Measurements from ENCODE around the gene RBM23.

The RBM23 gene

DNA sequence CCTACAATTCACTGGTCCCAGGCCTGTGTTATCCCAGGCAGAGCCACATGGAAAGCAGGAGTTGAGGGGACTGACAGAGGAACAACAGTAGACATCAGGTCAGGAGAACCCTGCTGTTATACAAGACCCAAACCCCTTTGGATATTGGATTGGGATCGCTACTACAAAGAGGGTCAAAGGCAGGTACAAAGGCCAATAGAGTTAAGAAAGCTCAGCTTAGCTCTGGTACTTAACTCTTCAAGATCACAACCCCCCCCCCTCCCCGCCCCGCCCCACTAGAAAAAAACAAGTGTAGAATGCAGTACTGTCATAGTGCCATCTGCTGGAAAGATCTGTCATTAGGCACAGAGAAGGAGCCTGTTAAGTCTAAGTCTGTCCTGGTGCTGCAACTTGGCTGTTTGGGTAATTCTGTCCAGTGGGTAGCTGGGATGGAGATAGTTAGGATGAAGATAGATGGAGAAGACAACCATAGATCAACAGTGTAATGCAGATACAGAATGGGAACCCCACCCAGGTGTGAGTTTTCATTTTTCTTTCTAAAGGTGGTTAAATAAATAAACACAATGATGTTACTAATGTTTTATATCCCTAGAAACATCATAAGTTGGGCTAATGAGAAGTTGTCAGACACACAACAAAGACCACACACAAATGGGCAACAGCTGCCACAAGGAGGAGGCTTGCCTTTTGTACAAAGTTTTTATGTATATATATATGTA is 18.7 kb downstream of the RBM23 start:
- H3K27ac ChIP-seq (ENCODE audit: insufficient read depth, low read depth, low read length, poor library complexity, severe bottlenecking), result peak overlapping the region; percentile 26
- H3K4me3 ChIP-seq (ENCODE audit: insufficient read depth, low read depth, low read length), result no peak overlapping the region
- peaks cover 42% of the 10 kb centered on the region for H3K36me3 ChIP-seq (ENCODE audit: control insufficient read depth, insufficient read depth, low read length)
- no peaks in the 10 kb centered on the region for H3K9me3 ChIP-seq (ENCODE audit: control insufficient read depth, low read length)
- no peaks in the 10 kb centered on the region for H3K27me3 ChIP-seq (ENCODE audit: control insufficient read depth, insufficient read depth, low read length, poor library complexity, severe bottlenecking)
- 0 to 16% methylated on average over 2 to 3 of the region's 3 CpGs for WGBS, 2 experiments
- no peaks in the 10 kb centered on the region for H3K4me1 ChIP-seq (ENCODE audit: control insufficient read depth, insufficient read depth, low read length)

DNA sequence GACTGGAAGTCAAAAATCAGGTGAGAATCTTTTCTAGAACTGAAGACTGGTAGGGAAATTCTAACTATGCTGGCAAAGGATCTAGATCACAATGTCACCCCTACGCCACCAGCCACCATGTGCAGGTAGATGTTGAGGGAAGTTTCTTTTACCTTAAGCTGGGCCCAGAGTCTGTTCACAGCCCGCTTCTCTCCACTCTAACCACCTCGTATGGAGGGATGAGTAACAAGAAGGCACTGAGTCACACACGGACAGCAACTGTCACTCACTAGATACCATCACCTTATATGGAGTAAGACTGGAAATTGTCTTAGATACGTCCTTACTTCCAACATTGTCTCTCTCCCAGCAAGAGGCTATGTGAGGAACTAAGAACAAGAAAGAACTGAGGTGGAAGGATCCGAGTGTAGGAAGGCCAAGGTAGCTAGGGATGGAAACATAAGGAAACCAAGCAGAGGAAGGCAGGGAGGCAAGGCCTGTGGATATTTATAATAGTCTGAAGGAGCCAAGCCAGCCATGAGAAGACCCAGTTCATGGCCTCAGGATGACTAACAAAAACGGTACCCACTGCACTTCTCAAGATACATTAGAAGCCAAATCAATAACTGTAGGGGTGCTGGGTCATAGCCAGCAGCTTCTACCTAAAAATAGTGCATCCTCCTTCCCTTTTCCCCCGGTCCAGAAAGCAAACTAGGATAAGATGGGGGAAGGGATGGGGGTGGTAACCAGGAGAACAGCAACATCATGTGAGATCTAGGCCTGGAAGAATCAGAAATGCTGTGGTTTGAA is 20.5 kb downstream of the RBM23 start:
- H3K27ac ChIP-seq (ENCODE audit: insufficient read depth, low read depth, low read length, poor library complexity, severe bottlenecking), result no peak overlapping the region
- WGBS, 2 experiments, result 84 to 86% methylated on average over 7 to 8 of the region's 8 CpGs

DNA sequence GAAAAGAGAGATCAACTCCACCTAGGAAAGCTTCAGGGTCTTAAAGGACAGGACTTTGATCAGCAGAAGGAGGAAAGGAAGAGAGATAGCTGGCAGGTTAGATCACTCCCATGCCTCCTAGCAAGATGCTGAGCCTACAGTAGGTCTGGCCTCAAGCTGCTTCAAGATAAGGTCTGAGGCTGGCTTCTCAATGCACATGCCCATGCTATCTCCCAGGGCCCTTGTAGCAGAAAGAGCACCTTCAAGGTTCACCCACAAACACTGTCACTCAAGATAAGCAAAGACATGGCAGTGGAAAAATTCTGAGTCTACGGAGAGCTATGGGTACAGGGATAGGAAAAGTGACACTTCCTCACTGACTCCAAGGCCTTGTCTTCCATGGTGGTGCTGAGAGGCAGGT is 21.6 kb downstream of the RBM23 start:
- Histone ChIP-seq H3K4me1 (ENCODE audit: control insufficient read depth, insufficient read depth, low read length) (no peaks in the 10 kb centered on the region), H3K4me3 (ENCODE audit: insufficient read depth, low read depth, low read length) (no peak overlapping the region), H3K27ac (ENCODE audit: insufficient read depth, low read depth, low read length, poor library complexity, severe bottlenecking) (no peak overlapping the region), H3K36me3 (ENCODE audit: control insufficient read depth, insufficient read depth, low read length) (peaks cover 17% of the 10 kb centered on the region), H3K27me3 (ENCODE audit: control insufficient read depth, insufficient read depth, low read length, poor library complexity, severe bottlenecking) (no peaks in the 10 kb centered on the region), H3K9me3 (ENCODE audit: control insufficient read depth, low read length) (no peaks in the 10 kb centered on the region)
- WGBS, 2 experiments, result 90 to 96% methylated on average over 1 of the region's 1 CpG

More for the DNA sequence above, 20.5 kb downstream of the RBM23 start:
- no peaks in the 10 kb centered on the region for H3K4me1 ChIP-seq (ENCODE audit: control insufficient read depth, insufficient read depth, low read length)
- no peak overlapping the region for H3K4me3 ChIP-seq (ENCODE audit: insufficient read depth, low read depth, low read length)
- H3K36me3 ChIP-seq (ENCODE audit: control insufficient read depth, insufficient read depth, low read length), result peaks cover 25% of the 10 kb centered on the region
- no peaks in the 10 kb centered on the region for H3K9me3 ChIP-seq (ENCODE audit: control insufficient read depth, low read length)
- H3K27me3 ChIP-seq (ENCODE audit: control insufficient read depth, insufficient read depth, low read length, poor library complexity, severe bottlenecking), result no peaks in the 10 kb centered on the region

DNA sequence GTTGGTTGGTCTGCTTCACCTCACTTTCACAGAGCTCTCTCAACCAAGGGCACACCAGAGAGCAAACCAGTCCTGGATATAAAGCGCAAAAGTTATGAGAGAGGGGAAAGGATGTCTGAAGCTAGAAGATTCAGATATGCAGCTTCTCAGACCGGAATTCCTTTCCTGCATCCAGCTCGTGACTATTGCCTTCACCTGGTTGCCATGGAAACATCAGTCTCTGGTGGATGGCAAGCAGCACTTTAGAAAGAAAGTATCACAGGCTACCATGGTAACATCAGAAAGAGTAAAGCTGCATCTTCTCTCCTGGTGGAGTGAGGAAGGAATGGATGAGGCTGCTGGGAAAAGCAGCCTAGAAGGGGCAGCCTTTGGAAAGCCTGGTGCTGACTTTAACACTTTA is 22.2 kb downstream of the RBM23 start:
- no peaks in the 10 kb centered on the region for H3K27me3 ChIP-seq (ENCODE audit: control insufficient read depth, insufficient read depth, low read length, poor library complexity, severe bottlenecking)
- H3K27ac ChIP-seq (ENCODE audit: insufficient read depth, low read depth, low read length, poor library complexity, severe bottlenecking), result no peak overlapping the region
- H3K4me1 ChIP-seq (ENCODE audit: control insufficient read depth, insufficient read depth, low read length), result no peaks in the 10 kb centered on the region
- no peaks in the 10 kb centered on the region for H3K9me3 ChIP-seq (ENCODE audit: control insufficient read depth, low read length)
- peaks cover 11% of the 10 kb centered on the region for H3K36me3 ChIP-seq (ENCODE audit: control insufficient read depth, insufficient read depth, low read length)
- WGBS, 2 experiments, result 84 to 87% methylated on average over 3 of the region's 3 CpGs
- H3K4me3 ChIP-seq (ENCODE audit: insufficient read depth, low read depth, low read length), result no peak overlapping the region

DNA sequence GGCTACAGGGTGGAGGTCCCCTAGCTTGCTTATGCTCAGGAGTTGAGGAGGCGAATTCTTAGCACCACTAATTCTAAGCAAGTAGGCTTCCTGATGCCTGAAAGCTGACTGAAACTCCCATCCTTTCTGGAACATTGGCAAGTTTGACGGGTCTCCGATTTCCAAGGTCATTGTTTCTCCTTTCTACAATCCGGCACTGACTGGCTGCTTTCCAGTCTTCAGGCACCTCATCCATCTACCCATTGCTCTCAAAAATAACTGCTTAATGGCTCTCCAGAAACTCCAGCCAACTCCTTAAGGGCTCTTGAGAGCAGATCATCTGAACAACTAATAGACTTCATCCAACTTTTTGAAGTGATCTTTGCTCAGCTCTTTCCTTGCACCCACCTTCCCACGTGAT is 22.6 kb downstream of the RBM23 start:
- Histone ChIP-seq H3K4me3 (ENCODE audit: insufficient read depth, low read depth, low read length) (no peak overlapping the region), H3K4me1 (ENCODE audit: control insufficient read depth, insufficient read depth, low read length) (no peaks in the 10 kb centered on the region), H3K27me3 (ENCODE audit: control insufficient read depth, insufficient read depth, low read length, poor library complexity, severe bottlenecking) (no peaks in the 10 kb centered on the region), H3K36me3 (ENCODE audit: control insufficient read depth, insufficient read depth, low read length) (peaks cover 7% of the 10 kb centered on the region), H3K9me3 (ENCODE audit: control insufficient read depth, low read length) (no peaks in the 10 kb centered on the region), H3K27ac (ENCODE audit: insufficient read depth, low read depth, low read length, poor library complexity, severe bottlenecking) (no peak overlapping the region)
- WGBS, 2 experiments, result 89 to 91% methylated on average over 5 of the region's 5 CpGs

DNA sequence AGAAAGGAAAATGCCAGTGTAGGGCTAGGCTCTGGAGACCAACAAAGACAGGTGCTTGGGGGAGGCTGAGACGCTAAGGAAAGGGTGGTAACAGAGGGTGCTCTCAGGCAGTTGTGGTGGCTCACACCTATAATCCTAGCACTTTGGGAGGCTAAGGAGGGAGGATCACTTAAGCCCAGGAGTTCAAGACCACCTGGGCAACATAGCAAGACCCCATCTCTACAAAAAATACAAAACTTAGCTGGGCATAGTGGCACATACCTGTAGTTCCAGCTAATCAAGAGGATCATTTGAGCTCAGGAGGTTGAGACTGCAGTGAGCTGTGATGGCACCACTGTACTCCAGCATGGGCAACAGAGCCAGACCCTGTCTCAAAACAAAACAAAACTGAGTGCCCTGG is 23.5 kb downstream of the RBM23 start:
- 88 to 100% methylated on average over 1 of the region's 1 CpG for WGBS, 2 experiments

DNA sequence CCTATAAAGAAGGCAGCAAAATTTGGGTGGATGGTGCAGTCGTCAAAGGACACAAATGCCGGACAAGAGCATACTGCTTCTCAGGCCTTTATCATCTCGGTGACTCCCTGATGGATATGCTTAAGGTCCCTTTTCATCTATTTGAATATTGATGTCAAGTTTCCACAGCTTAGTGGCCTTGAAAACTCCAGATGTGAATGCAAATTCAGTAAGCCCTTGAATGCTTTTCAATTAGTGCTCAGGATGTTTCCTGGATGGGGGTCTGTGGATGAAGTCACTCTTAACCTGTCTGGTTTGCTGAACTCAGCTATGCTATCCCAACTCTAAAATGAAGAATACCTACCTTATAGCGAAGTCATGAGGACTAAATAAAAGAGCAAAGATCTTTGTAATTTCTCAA is 25.2 kb downstream of the RBM23 start:
- Histone ChIP-seq H3K27ac (ENCODE audit: insufficient read depth, low read depth, low read length, poor library complexity, severe bottlenecking) (no peak overlapping the region), H3K4me1 (ENCODE audit: control insufficient read depth, insufficient read depth, low read length) (no peaks in the 10 kb centered on the region), H3K9me3 (ENCODE audit: control insufficient read depth, low read length) (no peaks in the 10 kb centered on the region), H3K4me3 (ENCODE audit: insufficient read depth, low read depth, low read length) (no peak overlapping the region), H3K27me3 (ENCODE audit: control insufficient read depth, insufficient read depth, low read length, poor library complexity, severe bottlenecking) (no peaks in the 10 kb centered on the region), H3K36me3 (ENCODE audit: control insufficient read depth, insufficient read depth, low read length) (no peaks in the 10 kb centered on the region)
- 88 to 97% methylated on average over 4 of the region's 4 CpGs for WGBS, 2 experiments

More for the DNA sequence above, 23.5 kb downstream of the RBM23 start:
- Histone ChIP-seq H3K9me3 (ENCODE audit: control insufficient read depth, low read length) (no peaks in the 10 kb centered on the region), H3K36me3 (ENCODE audit: control insufficient read depth, insufficient read depth, low read length) (no peaks in the 10 kb centered on the region), H3K4me3 (ENCODE audit: insufficient read depth, low read depth, low read length) (no peak overlapping the region), H3K27ac (ENCODE audit: insufficient read depth, low read depth, low read length, poor library complexity, severe bottlenecking) (no peak overlapping the region), H3K27me3 (ENCODE audit: control insufficient read depth, insufficient read depth, low read length, poor library complexity, severe bottlenecking) (no peaks in the 10 kb centered on the region), H3K4me1 (ENCODE audit: control insufficient read depth, insufficient read depth, low read length) (no peaks in the 10 kb centered on the region)

DNA sequence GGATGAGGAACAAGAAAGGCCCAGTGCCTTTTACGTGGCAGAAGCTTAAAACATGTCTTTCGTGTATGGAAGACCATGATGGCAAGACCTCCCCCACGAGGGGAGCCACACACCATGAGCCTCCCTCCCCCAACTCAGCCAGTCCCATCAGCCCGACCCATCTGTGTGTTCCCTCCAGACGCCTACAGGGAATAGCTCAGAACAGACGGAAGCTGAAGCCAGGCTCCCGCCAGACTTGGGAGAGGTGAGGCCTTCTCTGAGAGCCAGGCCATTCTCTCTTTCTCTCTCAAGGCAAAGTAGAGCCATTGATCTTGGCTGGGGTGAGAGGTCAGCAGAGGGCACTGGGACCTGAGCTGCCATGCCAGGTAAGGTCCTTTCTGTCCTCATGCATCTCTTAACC is 26.5 kb downstream of the RBM23 start:
- Histone ChIP-seq H3K27me3 (ENCODE audit: control insufficient read depth, insufficient read depth, low read length, poor library complexity, severe bottlenecking) (no peaks in the 10 kb centered on the region), H3K4me1 (ENCODE audit: control insufficient read depth, insufficient read depth, low read length) (peaks cover 5% of the 10 kb centered on the region), H3K27ac (ENCODE audit: insufficient read depth, low read depth, low read length, poor library complexity, severe bottlenecking) (no peak overlapping the region), H3K9me3 (ENCODE audit: control insufficient read depth, low read length) (no peaks in the 10 kb centered on the region), H3K36me3 (ENCODE audit: control insufficient read depth, insufficient read depth, low read length) (no peaks in the 10 kb centered on the region), H3K4me3 (ENCODE audit: insufficient read depth, low read depth, low read length) (no peak overlapping the region)
- 82 to 83% methylated on average over 7 of the region's 7 CpGs for WGBS, 2 experiments

DNA sequence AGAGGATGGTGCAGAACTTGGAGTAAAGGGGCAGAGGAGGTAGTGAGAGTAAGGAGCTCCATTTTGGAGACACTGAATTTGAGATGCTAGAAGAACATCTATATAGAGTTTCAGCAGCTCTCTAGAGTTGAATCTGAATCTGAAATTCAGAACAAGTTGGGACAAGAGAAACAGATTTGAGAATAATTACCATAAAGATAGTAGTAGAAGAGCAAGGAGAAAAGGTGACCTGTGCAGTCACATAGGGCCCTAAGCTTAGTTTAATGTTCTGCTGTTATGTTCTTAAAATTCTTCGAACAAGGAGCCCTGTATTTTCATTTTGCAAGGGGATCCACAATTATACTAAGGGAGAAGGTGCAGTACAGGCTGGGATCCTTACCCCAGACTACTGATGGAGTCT is 28.5 kb downstream of the RBM23 start:
- 89 to 91% methylated on average over 1 of the region's 1 CpG for WGBS, 2 experiments
- Histone ChIP-seq H3K27ac (ENCODE audit: insufficient read depth, low read depth, low read length, poor library complexity, severe bottlenecking) (no peak overlapping the region), H3K9me3 (ENCODE audit: control insufficient read depth, low read length) (no peaks in the 10 kb centered on the region), H3K27me3 (ENCODE audit: control insufficient read depth, insufficient read depth, low read length, poor library complexity, severe bottlenecking) (peaks cover 14% of the 10 kb centered on the region), H3K4me1 (ENCODE audit: control insufficient read depth, insufficient read depth, low read length) (peaks cover 10% of the 10 kb centered on the region), H3K36me3 (ENCODE audit: control insufficient read depth, insufficient read depth, low read length) (no peaks in the 10 kb centered on the region), H3K4me3 (ENCODE audit: insufficient read depth, low read depth, low read length) (no peak overlapping the region)

DNA sequence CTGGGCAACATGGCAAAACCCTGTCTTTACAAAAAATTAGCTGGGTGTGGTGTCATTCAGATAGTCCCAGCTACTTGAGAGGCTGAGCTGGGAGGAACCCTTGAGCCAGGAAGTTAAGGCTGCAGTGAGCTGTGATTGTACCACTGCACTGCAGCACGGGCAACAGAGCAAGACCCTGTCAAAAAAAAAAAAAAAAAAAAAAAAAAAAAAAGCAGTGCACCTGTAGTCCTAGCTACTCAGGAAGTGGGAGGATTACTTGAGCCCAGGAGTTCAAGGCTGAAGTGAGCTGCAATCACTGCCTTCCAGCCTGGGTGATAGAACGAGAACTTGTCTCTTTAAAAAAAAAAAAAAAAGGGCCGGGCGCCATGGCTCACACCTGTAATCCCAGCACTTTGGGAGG is 30.3 kb downstream of the RBM23 start:
- Histone ChIP-seq H3K4me1 (ENCODE audit: control insufficient read depth, insufficient read depth, low read length) (peaks cover 20% of the 10 kb centered on the region), H3K4me3 (ENCODE audit: insufficient read depth, low read depth, low read length) (no peak overlapping the region), H3K27ac (ENCODE audit: insufficient read depth, low read depth, low read length, poor library complexity, severe bottlenecking) (no peak overlapping the region), H3K36me3 (ENCODE audit: control insufficient read depth, insufficient read depth, low read length) (no peaks in the 10 kb centered on the region), H3K9me3 (ENCODE audit: control insufficient read depth, low read length) (no peaks in the 10 kb centered on the region), H3K27me3 (ENCODE audit: control insufficient read depth, insufficient read depth, low read length, poor library complexity, severe bottlenecking) (peaks cover 22% of the 10 kb centered on the region)
- WGBS, 2 experiments, result 87 to 98% methylated on average over 3 to 4 of the region's 4 CpGs

Measured in ectodermal cell (in vitro differentiated cells).